HepG2 (cell line): Measurements from ENCODE around the gene VPS13D. TPM values are rescaled to one million over a fixed set of nuclear protein-coding genes. Genes with fewer than 3 reads are reported as not detected.

Source experiments
- ATAC-seq: fragments of 200-7000 bp; cut with Tn5 transposase; 3 replicates; pipeline ENCODE4 v1.9.1; 2020; ENCODE audit warnings: mild to moderate bottlenecking, moderate library complexity
- BruUV-seq: library from RNA; stranded (reverse); fragments of 400-500 nt; replicated peaks from 2 replicates; lab custom pipeline; 2021; lab: Mats Ljungman, UMichigan
- CTCF ChIA-PET: fragments of 300-600 bp; formaldehyde crosslinking; extraction: SDS; loops from one replicate; lab custom pipeline; 2021; ENCODE audit warnings: low total read pairs, inconsistent platforms, low intra/inter-chr PET ratio; lab: Yijun Ruan, JAX
- POLR2A ChIA-PET: fragments of 350-600 bp; sonication (Branson Sonifier 250); formaldehyde crosslinking; loops from one replicate; lab custom pipeline; 2020; ENCODE audit warnings: antibody characterized with exemption, inconsistent platforms; lab: Yijun Ruan, JAX
- DNase-seq: peaks from one replicate; pipeline ENCODE4 v3.0.0-alpha.2; 2015; ENCODE audit warnings: low spot score
- FAIRE-seq: peaks from 3 replicates; lab custom pipeline; 2011; peaks lifted over from hg19 to GRCh38; lab: Jason Lieb, UNC
- H2AFZ ChIP-seq: one replicate; pipeline ENCODE4 v1.6.1; 2011; ENCODE audit warnings: low read length, inconsistent platforms
- H3K27ac ChIP-seq: fragments of 300-600 bp; 3 replicates; pipeline ENCODE4 v1.8.0; 2011; ENCODE audit warnings: mixed run types, mild to moderate bottlenecking, mixed read lengths, low read length, inconsistent platforms; ENCODE audit not compliant: insufficient read depth; ENCODE audit errors: extremely low read length
- H3K27me3 ChIP-seq, 2 experiments: fragments of 200-600 bp in 1 of 2; 2 replicates in 1 of 2; 3 replicates in 1 of 2; pipeline versions ENCODE4 v1.6.0 to v1.8.0; 2011; ENCODE audit warnings: low read length in 2 of 2, mild to moderate bottlenecking in 2 of 2, moderate library complexity in 2 of 2, inconsistent platforms in 1 of 2; ENCODE audit not compliant: insufficient read depth in 2 of 2, control insufficient read depth in 1 of 2
- H3K36me3 ChIP-seq, 2 experiments: fragments of 200-600 bp in 1 of 2; replicated peaks in 1 of 2; 2 replicates in 1 of 2; 3 replicates in 1 of 2; pipeline versions ENCODE4 v1.5.1 to v1.8.0; 2011; ENCODE audit warnings: low read length in 2 of 2, inconsistent platforms in 1 of 2; ENCODE audit not compliant: insufficient read depth in 2 of 2, control insufficient read depth in 1 of 2
- H3K4me1 ChIP-seq: 2 replicates; pipeline ENCODE4 v1.5.1; 2012; ENCODE audit warnings: low read length, inconsistent platforms; ENCODE audit not compliant: insufficient read depth
- H3K4me2 ChIP-seq: 2 replicates; pipeline ENCODE4 v1.6.0; 2011; ENCODE audit warnings: low read depth, low read length, inconsistent platforms
- H3K4me3 ChIP-seq, 3 experiments: fragments of 200-600 bp in 1 of 3; sonication (generic), shearing (Covaris generic) in 1 of 3; replicated peaks in 1 of 3; 2 replicates each; pipeline ENCODE4 v1.5.1; 2011 to 2016; ENCODE audit warnings: low read length in 3 of 3, inconsistent platforms in 2 of 3, low read depth in 2 of 3, mild to moderate bottlenecking in 2 of 3, control low read depth in 1 of 3, mixed read lengths in 1 of 3; ENCODE audit not compliant: insufficient read depth in 1 of 3
- H3K79me2 ChIP-seq: one replicate; pipeline ENCODE4 v1.6.1; 2011; ENCODE audit warnings: low read length, inconsistent platforms; ENCODE audit not compliant: insufficient read depth
- H3K9ac ChIP-seq: 2 replicates; pipeline ENCODE4 v1.6.0; 2011; ENCODE audit warnings: mild to moderate bottlenecking, low read depth, low read length, inconsistent platforms; ENCODE audit not compliant: insufficient read depth
- H3K9me3 ChIP-seq: 2 replicates; pipeline ENCODE4 v1.5.1; 2012; ENCODE audit warnings: mild to moderate bottlenecking, low read length
- H4K20me1 ChIP-seq: 2 replicates; pipeline ENCODE4 v1.6.0; 2011; ENCODE audit warnings: inconsistent platforms, mild to moderate bottlenecking, low read length, moderate library complexity; ENCODE audit not compliant: insufficient read depth
- EEA1 ChIP-seq: sonication (generic); formaldehyde crosslinking; IDR thresholded peaks from 2 replicates; pipeline ENCODE4 v1.5.1; 2020; ENCODE audit warnings: mild to moderate bottlenecking, missing genetic modification reagents, borderline replicate concordance
- FOSL2 ChIP-seq: sonication (generic); formaldehyde crosslinking; IDR thresholded peaks from 2 replicates; pipeline ENCODE4 v1.4.0; 2020; ENCODE audit warnings: missing genetic modification reagents
- HMGA1 ChIP-seq: sonication (generic); formaldehyde crosslinking; conservative IDR thresholded peaks from 2 replicates; pipeline ENCODE4 v1.4.0; 2020; ENCODE audit warnings: missing genetic modification reagents
- IRF2 ChIP-seq: IDR thresholded peaks from 2 replicates; pipeline ENCODE4 v1.6.1; 2018; ENCODE audit warnings: missing genetic modification reagents, missing compliant biosample characterization
- NR2F2 ChIP-seq: IDR thresholded peaks from 2 replicates; pipeline ENCODE4 v1.6.1; 2012; ENCODE audit warnings: low read depth, inconsistent platforms, borderline replicate concordance
- PTBP1 ChIP-seq: fragments of 200-400 bp; formaldehyde crosslinking; IDR thresholded peaks from 2 replicates; pipeline ENCODE4 v1.6.1; 2018; ENCODE audit warnings: low read length, low read depth; ENCODE audit not compliant: poor library complexity, severe bottlenecking
- WGBS: methylation state at CpG from one replicate; pipeline ENCODE4 v1.1.6; 2017; ENCODE audit warnings: low lambda C conversion rate; 5-methylcytosine and 5-hydroxymethylcytosine counted together
- in situ Hi-C: cut with HindIII; loops from 2 replicates; pipeline ENCODE4 v1.10.0; 2017; ENCODE audit warnings: low pct_unique_long_range_greater_than_20kb; ENCODE audit not compliant: extremely low pct_ligation_motif_present
- intact Hi-C: fragments of 100-400 bp; cut with micrococcal nuclease; formaldehyde crosslinking; loops from one replicate; pipeline ENCODE4 v1.10.0; 2022; ENCODE audit not compliant: unreplicated experiment
- polyA plus RNA-seq, 8 experiments: library from polyadenylated mRNA; depleted of rRNA in 3 of 8; stranded (reverse) in 7 of 8; unstranded in 1 of 8; fragments of >200 nt; fragmentation: Illumina TruSeq in 4 of 8; extraction: Trizol in 4 of 8; gene quantifications; 2 replicates each; pipeline versions ENCODE4 v1.2.1 to v1.2.3, GENCODE V29; 2011 to 2016; ENCODE audit warnings: low read depth in 4 of 8, missing spikeins in 1 of 8, mixed read lengths in 1 of 8; ENCODE audit not compliant: insufficient read depth in 1 of 8
- total RNA-seq, 5 experiments: library from RNA; depleted of rRNA; stranded (reverse); fragments of >200 nt; fragmentation: Illumina TruSeq; extraction: Trizol; gene quantifications; 2 replicates each; pipeline ENCODE4 v1.2.3, GENCODE V29; 2016; ENCODE audit warnings: low read depth in 1 of 5
- TF ChIP-seq, protein P1 (sequence below): sonication (generic); formaldehyde crosslinking; IDR thresholded peaks from 2 replicates; pipeline ENCODE4 v1.8.0; 2022; ENCODE audit warnings: mild to moderate bottlenecking, missing genetic modification reagents, moderate library complexity
- TF ChIP-seq, protein P2 (sequence below): sonication (generic); formaldehyde crosslinking; IDR thresholded peaks from 2 replicates; pipeline ENCODE4 v1.8.0; 2022; ENCODE audit warnings: mild to moderate bottlenecking, missing genetic modification reagents, borderline replicate concordance
- TF ChIP-seq, protein P3 (sequence below): sonication (generic); formaldehyde crosslinking; conservative IDR thresholded peaks from 2 replicates; pipeline ENCODE4 v1.4.0; 2020; ENCODE audit warnings: missing genetic modification reagents
- TF ChIP-seq, protein P4 (sequence below): sonication (generic); formaldehyde crosslinking; IDR thresholded peaks from 2 replicates; pipeline ENCODE4 v1.4.0; 2020; ENCODE audit warnings: missing genetic modification reagents
- TF ChIP-seq, protein P5 (sequence below): sonication (generic); formaldehyde crosslinking; IDR thresholded peaks from 2 replicates; pipeline ENCODE4 v1.4.0; 2020; ENCODE audit warnings: low read depth, mild to moderate bottlenecking, missing genetic modification reagents

The VPS13D gene
- total and polyA plus RNA-seq, 2 of the 13 experiments (the other 11 are each of a cell fraction or from before 2014, with no cell fraction given): 8.6 to 13.9 TPM

DNA sequence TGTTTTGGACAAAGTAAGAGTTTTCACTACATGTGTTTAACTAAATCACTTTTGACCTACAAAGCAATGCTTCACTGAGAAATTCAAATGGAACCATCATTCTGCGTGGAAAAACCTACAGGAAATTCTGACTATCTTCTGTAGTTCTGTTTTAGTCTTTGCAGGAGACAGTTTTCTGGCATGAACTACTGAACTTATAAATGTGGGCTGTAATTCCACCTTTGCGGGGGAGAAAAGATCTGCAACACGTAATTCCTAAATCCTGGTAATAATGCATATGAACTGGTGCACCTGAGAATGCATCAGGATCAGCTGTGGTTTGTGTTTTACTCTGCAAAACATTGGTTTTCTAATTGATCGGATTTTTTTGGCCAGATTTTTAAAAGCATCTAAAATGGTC is 106.0 kb downstream of the VPS13D start:
- no peak overlapping the region for H3K9ac ChIP-seq
- H3K9me3 ChIP-seq: no peaks in the 10 kb centered on the region
- no peak for FAIRE-seq
- 96% methylated on average over 4 of the region's 4 CpGs for WGBS
- no peaks in the 10 kb centered on the region for H4K20me1 ChIP-seq
- no peak overlapping the region for H3K4me3 ChIP-seq
- peaks cover 2 to 15% of the 10 kb centered on the region in 2 experiments; a peak in 1 of 5 replicates for H3K36me3 ChIP-seq
- no peak for ATAC-seq
- ChIA-PET CTCF (no interaction called here), POLR2A (interaction anchor here (1.0 to 1.4 kb wide), 4 partner anchors 44 to 283 kb away, joined by 3 to 6 read pairs (median 4); no protein-coding TSS in a partner anchor)
- H3K4me2 ChIP-seq: no peak overlapping the region
- no peaks in the 10 kb centered on the region for H3K79me2 ChIP-seq
- H3K4me1 ChIP-seq: peaks cover 31% of the 10 kb centered on the region
- BruUV-seq: no TSS peak
- H3K27me3 ChIP-seq: no peaks in the 10 kb centered on the region
- no peak overlapping the region for H2AFZ ChIP-seq
- DNase-seq: no peak
- intact Hi-C loops: loop anchor here (10.0 kb wide), 1 partner anchor 69 kb away; no protein-coding TSS in a partner anchor
- no peak overlapping the region for H3K27ac ChIP-seq
- in situ Hi-C loops: no loop called here
- TF ChIP-seq, protein P1, sequence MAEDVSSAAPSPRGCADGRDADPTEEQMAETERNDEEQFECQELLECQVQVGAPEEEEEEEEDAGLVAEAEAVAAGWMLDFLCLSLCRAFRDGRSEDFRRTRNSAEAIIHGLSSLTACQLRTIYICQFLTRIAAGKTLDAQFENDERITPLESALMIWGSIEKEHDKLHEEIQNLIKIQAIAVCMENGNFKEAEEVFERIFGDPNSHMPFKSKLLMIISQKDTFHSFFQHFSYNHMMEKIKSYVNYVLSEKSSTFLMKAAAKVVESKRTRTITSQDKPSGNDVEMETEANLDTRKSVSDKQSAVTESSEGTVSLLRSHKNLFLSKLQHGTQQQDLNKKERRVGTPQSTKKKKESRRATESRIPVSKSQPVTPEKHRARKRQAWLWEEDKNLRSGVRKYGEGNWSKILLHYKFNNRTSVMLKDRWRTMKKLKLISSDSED (CRISPR knock-in tag): no peak
- TF ChIP-seq IRF2 (CRISPR knock-in tag) (no peak), NR2F2 (no peak), HMGA1 (CRISPR knock-in tag) (no peak), FOSL2 (no peak), EEA1 (CRISPR knock-in tag) (no peak), PTBP1 (no peak)
- TF ChIP-seq, protein P2, sequence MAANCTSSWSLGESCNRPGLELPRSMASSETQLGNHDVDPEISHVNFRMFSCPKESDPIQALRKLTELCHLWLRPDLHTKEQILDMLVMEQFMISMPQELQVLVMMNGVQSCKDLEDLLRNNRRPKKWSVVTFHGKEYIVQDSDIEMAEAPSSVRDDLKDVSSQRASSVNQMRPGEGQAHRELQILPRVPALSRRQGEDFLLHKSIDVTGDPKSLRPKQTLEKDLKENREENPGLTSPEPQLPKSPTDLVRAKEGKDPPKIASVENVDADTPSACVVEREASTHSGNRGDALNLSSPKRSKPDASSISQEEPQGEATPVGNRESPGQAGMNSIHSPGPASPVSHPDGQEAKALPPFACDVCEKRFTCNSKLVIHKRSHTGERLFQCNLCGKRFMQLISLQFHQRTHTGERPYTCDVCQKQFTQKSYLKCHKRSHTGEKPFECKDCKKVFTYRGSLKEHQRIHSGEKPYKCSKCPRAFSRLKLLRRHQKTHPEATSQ (CRISPR knock-in tag): no peak
- TF ChIP-seq, protein P3, sequence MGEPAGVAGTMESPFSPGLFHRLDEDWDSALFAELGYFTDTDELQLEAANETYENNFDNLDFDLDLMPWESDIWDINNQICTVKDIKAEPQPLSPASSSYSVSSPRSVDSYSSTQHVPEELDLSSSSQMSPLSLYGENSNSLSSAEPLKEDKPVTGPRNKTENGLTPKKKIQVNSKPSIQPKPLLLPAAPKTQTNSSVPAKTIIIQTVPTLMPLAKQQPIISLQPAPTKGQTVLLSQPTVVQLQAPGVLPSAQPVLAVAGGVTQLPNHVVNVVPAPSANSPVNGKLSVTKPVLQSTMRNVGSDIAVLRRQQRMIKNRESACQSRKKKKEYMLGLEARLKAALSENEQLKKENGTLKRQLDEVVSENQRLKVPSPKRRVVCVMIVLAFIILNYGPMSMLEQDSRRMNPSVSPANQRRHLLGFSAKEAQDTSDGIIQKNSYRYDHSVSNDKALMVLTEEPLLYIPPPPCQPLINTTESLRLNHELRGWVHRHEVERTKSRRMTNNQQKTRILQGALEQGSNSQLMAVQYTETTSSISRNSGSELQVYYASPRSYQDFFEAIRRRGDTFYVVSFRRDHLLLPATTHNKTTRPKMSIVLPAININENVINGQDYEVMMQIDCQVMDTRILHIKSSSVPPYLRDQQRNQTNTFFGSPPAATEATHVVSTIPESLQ (CRISPR knock-in tag): no peak
- TF ChIP-seq, protein P4, sequence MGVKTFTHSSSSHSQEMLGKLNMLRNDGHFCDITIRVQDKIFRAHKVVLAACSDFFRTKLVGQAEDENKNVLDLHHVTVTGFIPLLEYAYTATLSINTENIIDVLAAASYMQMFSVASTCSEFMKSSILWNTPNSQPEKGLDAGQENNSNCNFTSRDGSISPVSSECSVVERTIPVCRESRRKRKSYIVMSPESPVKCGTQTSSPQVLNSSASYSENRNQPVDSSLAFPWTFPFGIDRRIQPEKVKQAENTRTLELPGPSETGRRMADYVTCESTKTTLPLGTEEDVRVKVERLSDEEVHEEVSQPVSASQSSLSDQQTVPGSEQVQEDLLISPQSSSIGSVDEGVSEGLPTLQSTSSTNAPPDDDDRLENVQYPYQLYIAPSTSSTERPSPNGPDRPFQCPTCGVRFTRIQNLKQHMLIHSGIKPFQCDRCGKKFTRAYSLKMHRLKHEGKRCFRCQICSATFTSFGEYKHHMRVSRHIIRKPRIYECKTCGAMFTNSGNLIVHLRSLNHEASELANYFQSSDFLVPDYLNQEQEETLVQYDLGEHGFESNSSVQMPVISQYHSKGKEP (CRISPR knock-in tag): no peak
- TF ChIP-seq, protein P5, sequence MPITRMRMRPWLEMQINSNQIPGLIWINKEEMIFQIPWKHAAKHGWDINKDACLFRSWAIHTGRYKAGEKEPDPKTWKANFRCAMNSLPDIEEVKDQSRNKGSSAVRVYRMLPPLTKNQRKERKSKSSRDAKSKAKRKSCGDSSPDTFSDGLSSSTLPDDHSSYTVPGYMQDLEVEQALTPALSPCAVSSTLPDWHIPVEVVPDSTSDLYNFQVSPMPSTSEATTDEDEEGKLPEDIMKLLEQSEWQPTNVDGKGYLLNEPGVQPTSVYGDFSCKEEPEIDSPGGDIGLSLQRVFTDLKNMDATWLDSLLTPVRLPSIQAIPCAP (CRISPR knock-in tag): no peak
